HepG2 (cell line): ENCODE data around the gene LLGL2. TPM values are rescaled to one million over a fixed set of nuclear protein-coding genes. Genes with fewer than 3 reads are reported as not detected.

Experiments used
- FOXC1 ChIP-seq: sonication (generic); formaldehyde crosslinking; IDR thresholded peaks from 2 replicates; pipeline ENCODE4 v1.8.0; 2022; ENCODE audit warnings: mild to moderate bottlenecking, missing genetic modification reagents, borderline replicate concordance
- GABPA ChIP-seq, 2 experiments: IDR thresholded peaks; 2 replicates each; pipeline ENCODE4 v1.6.1; 2011 to 2016; ENCODE audit warnings: low read depth in 2 of 2, low read length in 1 of 2, missing biosample characterization in 1 of 2, missing genetic modification characterization in 1 of 2
- NBN ChIP-seq: fragments of 450-650 bp; conservative IDR thresholded peaks from 2 replicates; pipeline ENCODE4 v1.6.1; 2017
- PITX1 ChIP-seq: sonication (generic); formaldehyde crosslinking; IDR thresholded peaks from 2 replicates; pipeline ENCODE4 v1.5.1; 2020; ENCODE audit warnings: mild to moderate bottlenecking, missing genetic modification reagents
- SATB2 ChIP-seq: sonication (generic); formaldehyde crosslinking; IDR thresholded peaks from 2 replicates; pipeline ENCODE4 v1.5.0; 2020; ENCODE audit warnings: missing genetic modification reagents
- ZFYVE20 ChIP-seq: sonication (generic); formaldehyde crosslinking; IDR thresholded peaks from 2 replicates; pipeline ENCODE4 v1.8.0; 2023; ENCODE audit warnings: low read depth, mild to moderate bottlenecking, moderate library complexity, missing genetic modification reagents, borderline replicate concordance
- ZNF292 ChIP-seq: sonication (generic); formaldehyde crosslinking; IDR thresholded peaks from 2 replicates; pipeline ENCODE4 v1.8.1; 2022; ENCODE audit warnings: mild to moderate bottlenecking, low read depth, missing genetic modification reagents, borderline replicate concordance
- ZNF331 ChIP-seq: sonication (generic); formaldehyde crosslinking; IDR thresholded peaks from 2 replicates; pipeline ENCODE4 v1.4.0; 2020; ENCODE audit warnings: missing genetic modification reagents
- ZNF589 ChIP-seq: sonication (generic); formaldehyde crosslinking; conservative IDR thresholded peaks from 2 replicates; pipeline ENCODE4 v1.8.0; 2022; ENCODE audit warnings: mild to moderate bottlenecking, moderate library complexity, missing genetic modification reagents
- ZNF773 ChIP-seq: sonication (generic); formaldehyde crosslinking; IDR thresholded peaks from 2 replicates; pipeline ENCODE4 v1.4.0; 2020; ENCODE audit warnings: missing genetic modification reagents, borderline replicate concordance
- polyA plus RNA-seq, 8 experiments: library from polyadenylated mRNA; depleted of rRNA in 3 of 8; stranded (reverse) in 7 of 8; unstranded in 1 of 8; fragments of >200 nt; fragmentation: Illumina TruSeq in 4 of 8; extraction: Trizol in 4 of 8; gene quantifications; 2 replicates each; pipeline versions ENCODE4 v1.2.1 to v1.2.3, GENCODE V29; 2011 to 2016; ENCODE audit warnings: low read depth in 4 of 8, missing spikeins in 1 of 8, mixed read lengths in 1 of 8; ENCODE audit not compliant: insufficient read depth in 1 of 8
- total RNA-seq, 5 experiments: library from RNA; depleted of rRNA; stranded (reverse); fragments of >200 nt; fragmentation: Illumina TruSeq; extraction: Trizol; gene quantifications; 2 replicates each; pipeline ENCODE4 v1.2.3, GENCODE V29; 2016; ENCODE audit warnings: low read depth in 1 of 5
- TF ChIP-seq, protein P1 (sequence below): sonication (generic); formaldehyde crosslinking; IDR thresholded peaks from 2 replicates; pipeline ENCODE4 v1.4.0; 2020; ENCODE audit warnings: low read depth, missing genetic modification reagents

LLGL2 gene
- total and polyA plus RNA-seq, 2 of the 13 experiments (the other 11 are each of a cell fraction or from before 2014, with no cell fraction given), result 83.0 to 86.7 TPM

DNA sequence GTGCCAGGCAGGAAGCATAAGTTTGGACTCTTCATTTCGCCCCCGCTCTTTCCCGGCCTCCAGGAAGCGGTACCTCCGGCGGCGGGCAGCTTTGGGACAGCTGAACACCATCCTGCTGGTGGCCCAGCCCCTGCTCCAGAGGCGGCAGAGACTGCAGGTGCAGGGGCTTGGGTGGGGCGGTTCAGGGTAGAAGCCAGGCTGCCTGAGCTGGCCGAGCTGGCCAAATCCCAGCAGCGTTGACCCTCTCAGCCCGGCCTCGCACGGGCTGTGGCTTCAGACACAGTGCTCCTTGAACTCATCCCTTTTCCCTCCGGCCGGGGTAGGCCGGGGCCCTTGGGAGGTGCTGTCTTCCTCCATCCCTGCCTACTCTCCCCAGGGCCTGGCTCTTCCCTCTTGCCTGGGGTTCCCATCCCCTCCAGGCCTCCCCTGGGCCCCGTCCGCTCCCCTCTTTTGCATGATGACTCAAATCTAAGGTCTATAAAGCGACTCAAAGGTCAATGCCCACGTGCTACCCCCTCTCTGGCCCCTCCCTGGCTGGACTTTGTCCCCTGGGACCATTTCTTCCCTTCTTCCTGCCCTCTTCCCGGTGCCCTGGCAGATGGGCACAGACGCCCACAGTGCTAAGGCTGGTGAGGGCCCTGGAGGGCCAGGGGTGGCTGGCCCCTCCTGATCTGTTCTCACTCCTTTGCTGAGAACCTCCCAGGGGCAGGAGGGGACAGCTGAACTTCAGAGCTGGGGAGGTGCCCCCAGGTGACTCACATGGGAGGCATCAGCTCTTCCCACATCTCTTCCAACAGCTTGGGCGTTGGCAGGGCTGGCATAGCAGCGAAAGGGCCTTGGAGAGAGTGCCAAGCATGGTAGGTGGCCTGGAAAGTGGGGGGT lies 84.8 kb downstream of the LLGL2 start (continued):
- TF ChIP-seq ZNF589 (CRISPR knock-in tag) (peak; percentile 42; the same call in 1 of the 2 replicates), ZFYVE20 (CRISPR knock-in tag) (no peak), GABPA (IDR thresholded peaks at IDR 0.05; ENCODE audit: low read depth, low read length) (no peak), GABPA (CRISPR knock-in tag; IDR thresholded peaks at IDR 0.05; ENCODE audit: low read depth) (no peak), SATB2 (CRISPR knock-in tag) (no peak), ZNF292 (peak; percentile 61; the same call in 1 of the 2 replicates), PITX1 (0 out of 2 replicates have a peak, but pooled peaks have one; percentile 18), FOXC1 (CRISPR knock-in tag) (peak; percentile 80; the same call in 1 of the 2 replicates), ZNF331 (no peak), ZNF773 (CRISPR knock-in tag) (peak; percentile 20; the same call in 1 of the 2 replicates), NBN (no peak)
- TF ChIP-seq, protein P1, sequence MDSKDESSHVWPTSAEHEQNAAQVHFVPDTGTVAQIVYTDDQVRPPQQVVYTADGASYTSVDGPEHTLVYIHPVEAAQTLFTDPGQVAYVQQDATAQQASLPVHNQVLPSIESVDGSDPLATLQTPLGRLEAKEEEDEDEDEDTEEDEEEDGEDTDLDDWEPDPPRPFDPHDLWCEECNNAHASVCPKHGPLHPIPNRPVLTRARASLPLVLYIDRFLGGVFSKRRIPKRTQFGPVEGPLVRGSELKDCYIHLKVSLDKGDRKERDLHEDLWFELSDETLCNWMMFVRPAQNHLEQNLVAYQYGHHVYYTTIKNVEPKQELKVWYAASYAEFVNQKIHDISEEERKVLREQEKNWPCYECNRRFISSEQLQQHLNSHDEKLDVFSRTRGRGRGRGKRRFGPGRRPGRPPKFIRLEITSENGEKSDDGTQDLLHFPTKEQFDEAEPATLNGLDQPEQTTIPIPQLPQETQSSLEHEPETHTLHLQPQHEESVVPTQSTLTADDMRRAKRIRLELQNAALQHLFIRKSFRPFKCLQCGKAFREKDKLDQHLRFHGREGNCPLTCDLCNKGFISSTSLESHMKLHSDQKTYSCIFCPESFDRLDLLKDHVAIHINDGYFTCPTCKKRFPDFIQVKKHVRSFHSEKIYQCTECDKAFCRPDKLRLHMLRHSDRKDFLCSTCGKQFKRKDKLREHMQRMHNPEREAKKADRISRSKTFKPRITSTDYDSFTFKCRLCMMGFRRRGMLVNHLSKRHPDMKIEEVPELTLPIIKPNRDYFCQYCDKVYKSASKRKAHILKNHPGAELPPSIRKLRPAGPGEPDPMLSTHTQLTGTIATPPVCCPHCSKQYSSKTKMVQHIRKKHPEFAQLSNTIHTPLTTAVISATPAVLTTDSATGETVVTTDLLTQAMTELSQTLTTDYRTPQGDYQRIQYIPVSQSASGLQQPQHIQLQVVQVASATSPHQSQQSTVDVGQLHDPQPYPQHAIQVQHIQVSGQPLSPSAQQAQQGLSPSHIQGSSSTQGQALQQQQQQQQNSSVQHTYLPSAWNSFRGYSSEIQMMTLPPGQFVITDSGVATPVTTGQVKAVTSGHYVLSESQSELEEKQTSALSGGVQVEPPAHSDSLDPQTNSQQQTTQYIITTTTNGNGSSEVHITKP (CRISPR knock-in tag), result peak; percentile 36; the same call in 1 of the 2 replicates
